Bronchial epithelial cell (primary cell): Measurements from ENCODE around the gene OVOL2. TPM values are rescaled to one million over a fixed set of nuclear protein-coding genes. Genes with fewer than 3 reads are reported as not detected.
"Not testable (repeated sequence)": the region's sequence is repeated elsewhere in the genome, so short reads cannot be mapped to it uniquely, and the experiment has no call there.

Source experiments
- DNase-seq: peaks from one replicate; pipeline ENCODE4 v3.0.0-alpha.2; 2010; ENCODE audit warnings: low read depth
- FAIRE-seq: peaks from 2 replicates; lab custom pipeline; 2011; peaks lifted over from hg19 to GRCh38; lab: Jason Lieb, UNC
- H3K27me3 ChIP-seq: 2 replicates; pipeline ENCODE4 v1.5.1; 2011; ENCODE audit warnings: low read length; ENCODE audit not compliant: control insufficient read depth, insufficient read depth
- H3K36me3 ChIP-seq: 2 replicates; pipeline ENCODE4 v1.5.1; 2011; ENCODE audit warnings: low read length; ENCODE audit not compliant: control insufficient read depth, insufficient read depth
- H3K4me3 ChIP-seq: 2 replicates; pipeline ENCODE4 v1.5.1; 2011; ENCODE audit warnings: mild to moderate bottlenecking, low read depth, low read length, control low read depth
- CTCF ChIP-seq: IDR thresholded peaks from 2 replicates; pipeline ENCODE4 v1.5.1; 2011; ENCODE audit warnings: mild to moderate bottlenecking, moderate library complexity, low read length, control low read depth, inconsistent platforms; ENCODE audit not compliant: insufficient read depth, severe bottlenecking
- total RNA-seq: library from RNA; depleted of rRNA; stranded (reverse); fragments of >200 nt; gene quantifications from 2 replicates; pipeline ENCODE4 v1.2.1, GENCODE V29; 2014

OVOL2 gene
- 27.6 and 28.5 TPM in 2 replicates for total RNA-seq

GRCh38 chr20:18057101-18057993, at the start of gene OVOL2:
TSS of gene OVOL2 (minus strand) at chr20:18057916. CDS start at chr20:18057634, 282 bp downstream.
- FAIRE-seq = no peak
- H3K27me3 ChIP-seq = no peaks in the 10 kb centered on the region
- peak; percentile 86 for DNase-seq

DNA sequence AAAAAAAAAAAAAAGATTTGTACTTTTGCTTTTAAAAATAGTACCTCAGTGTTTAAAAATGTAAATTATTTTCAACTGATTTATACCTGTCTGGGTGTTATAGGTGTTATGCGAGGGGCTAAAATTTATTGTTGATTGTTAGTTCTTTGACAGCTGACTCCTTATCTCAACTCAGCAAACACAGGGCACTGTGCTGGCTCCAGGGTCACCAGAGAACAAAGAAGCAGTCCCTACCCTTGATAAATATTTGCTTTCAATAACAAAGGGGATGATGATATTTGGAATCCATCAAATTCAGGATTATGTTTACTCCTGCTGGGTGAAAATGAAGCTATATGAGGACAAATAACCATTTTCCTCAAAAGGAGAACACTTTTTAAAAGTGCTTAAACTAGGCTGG, 45.8 kb upstream of the OVOL2 start:
- Histone ChIP-seq H3K27me3 (no peaks in the 10 kb centered on the region), H3K4me3 (no peak overlapping the region), H3K36me3 (no peaks in the 10 kb centered on the region)
- no peak for TF ChIP-seq CTCF
- DNase-seq = no peak
- no peak for FAIRE-seq

More at GRCh38 chr20:18057101-18057993, at the start of gene OVOL2:
- Histone ChIP-seq H3K4me3 (peak within 1 kb of the TSS; percentile 78), H3K36me3 (no peaks in the 10 kb centered on the region)
- TF ChIP-seq CTCF = no peak

DNA sequence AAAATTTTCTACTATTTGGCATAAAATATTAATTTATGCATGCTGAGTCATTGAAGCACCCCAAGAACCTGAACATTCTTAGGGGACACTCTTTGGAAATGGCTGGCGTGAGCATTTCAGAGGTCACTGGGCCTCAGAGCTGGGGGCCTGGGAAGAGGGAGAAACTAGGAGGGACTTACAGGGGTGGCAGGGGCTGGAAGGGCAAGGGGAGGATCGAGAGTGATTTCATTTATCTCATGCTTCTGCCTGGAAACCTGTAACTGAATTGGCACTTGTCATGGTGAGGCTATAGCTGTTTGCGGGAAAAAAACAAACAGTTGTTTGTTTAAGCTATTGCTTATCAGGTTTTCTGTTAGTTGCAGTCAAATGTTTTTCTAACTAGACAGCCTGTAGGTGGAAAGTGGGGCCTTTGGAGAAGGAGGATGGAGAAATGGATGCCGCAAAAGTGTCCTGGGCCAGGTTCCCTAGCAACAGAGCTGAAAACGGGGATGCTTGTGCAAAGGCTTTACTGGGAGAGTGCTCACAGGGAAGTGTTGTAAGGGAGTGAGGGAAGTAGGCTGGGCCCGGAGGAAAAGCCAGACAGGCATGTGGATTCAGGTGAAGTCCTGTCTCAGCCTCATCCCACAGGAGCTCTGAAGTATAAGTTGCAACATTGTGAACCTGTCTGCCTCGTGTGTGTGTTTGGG, 43.6 kb upstream of the OVOL2 start:
- FAIRE-seq = no peak
- no peak for DNase-seq
- no peaks in the 10 kb centered on the region for H3K27me3 ChIP-seq

GRCh38 chr20:18100569-18100968, 42.9 kb upstream of the OVOL2 start:
- DNase-seq, H3K4me3 ChIP-seq: not testable (repeated sequence)

More for the DNA sequence above, 43.6 kb upstream of the OVOL2 start:
- no peak for TF ChIP-seq CTCF
- Histone ChIP-seq H3K4me3 (no peak overlapping the region), H3K36me3 (no peaks in the 10 kb centered on the region)

DNA sequence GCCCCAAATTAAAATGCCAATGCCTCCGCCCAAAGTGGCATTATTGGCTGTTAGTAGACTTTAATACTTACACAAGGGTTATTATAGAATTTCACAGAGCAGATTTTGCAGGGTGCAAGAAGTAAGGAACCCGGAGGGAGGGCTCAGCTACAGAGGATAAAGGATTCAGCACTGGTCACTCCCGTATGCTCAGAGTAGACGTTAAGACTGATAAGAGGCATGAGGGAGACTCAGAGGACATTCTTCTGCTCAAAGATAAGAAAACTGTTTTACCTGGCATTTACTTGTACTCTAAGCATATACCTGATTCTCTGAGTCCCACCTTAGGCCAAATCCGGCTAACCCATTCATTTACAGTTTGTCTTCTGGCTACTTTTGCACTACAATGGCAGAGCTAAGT, 36.5 kb upstream of the OVOL2 start:
- H3K4me3 ChIP-seq = no peak overlapping the region
- no peak for TF ChIP-seq CTCF
- FAIRE-seq (no peak), DNase-seq (no peak)
- H3K36me3 ChIP-seq = no peaks in the 10 kb centered on the region
- no peaks in the 10 kb centered on the region for H3K27me3 ChIP-seq

More at GRCh38 chr20:18100569-18100968, 42.9 kb upstream of the OVOL2 start:
- not testable (repeated sequence) for H3K27me3 ChIP-seq, FAIRE-seq, H3K36me3 ChIP-seq

DNA sequence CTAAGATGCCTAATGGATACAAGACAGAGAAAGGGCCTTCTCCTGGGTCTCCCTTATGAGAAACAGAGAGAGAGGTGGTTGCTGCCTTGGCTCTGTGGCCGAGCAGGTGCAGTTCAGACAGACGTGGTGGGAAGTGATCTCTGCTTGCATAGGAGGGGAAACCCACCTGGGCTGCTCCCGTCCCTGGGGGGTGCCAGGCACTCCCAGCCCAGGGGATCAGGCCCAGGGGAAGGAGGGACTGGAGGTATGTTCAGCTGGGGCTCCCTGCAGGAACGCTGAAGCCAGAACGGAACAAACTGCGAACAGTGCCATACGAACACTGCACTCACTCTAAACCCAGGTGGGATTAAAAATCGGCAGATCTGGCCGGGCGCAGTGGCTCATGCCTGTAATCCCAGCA, 35.7 kb upstream of the OVOL2 start:
- no peaks in the 10 kb centered on the region for H3K36me3 ChIP-seq
- peak; percentile 62 for FAIRE-seq
- no peak for TF ChIP-seq CTCF
- H3K4me3 ChIP-seq = no peak overlapping the region
- no peak for DNase-seq
- no peaks in the 10 kb centered on the region for H3K27me3 ChIP-seq
